ENCODE results near the gene PPM1H.

PPM1H gene

DNA sequence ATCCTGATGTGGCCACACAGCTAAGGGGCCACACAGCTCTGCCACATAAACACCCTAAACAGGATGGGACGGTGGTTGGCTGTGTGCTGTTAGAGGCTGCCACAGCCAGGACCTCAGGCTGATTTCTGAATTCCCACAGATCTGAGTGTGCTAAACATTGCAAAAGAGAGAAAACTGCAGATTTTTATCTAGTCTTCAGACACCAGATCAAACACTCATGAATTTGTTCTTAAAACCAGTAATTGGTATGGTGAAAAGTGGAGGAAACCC, 277.7 kb downstream of the PPM1H start:
- TF ChIP-seq, protein P1, sequence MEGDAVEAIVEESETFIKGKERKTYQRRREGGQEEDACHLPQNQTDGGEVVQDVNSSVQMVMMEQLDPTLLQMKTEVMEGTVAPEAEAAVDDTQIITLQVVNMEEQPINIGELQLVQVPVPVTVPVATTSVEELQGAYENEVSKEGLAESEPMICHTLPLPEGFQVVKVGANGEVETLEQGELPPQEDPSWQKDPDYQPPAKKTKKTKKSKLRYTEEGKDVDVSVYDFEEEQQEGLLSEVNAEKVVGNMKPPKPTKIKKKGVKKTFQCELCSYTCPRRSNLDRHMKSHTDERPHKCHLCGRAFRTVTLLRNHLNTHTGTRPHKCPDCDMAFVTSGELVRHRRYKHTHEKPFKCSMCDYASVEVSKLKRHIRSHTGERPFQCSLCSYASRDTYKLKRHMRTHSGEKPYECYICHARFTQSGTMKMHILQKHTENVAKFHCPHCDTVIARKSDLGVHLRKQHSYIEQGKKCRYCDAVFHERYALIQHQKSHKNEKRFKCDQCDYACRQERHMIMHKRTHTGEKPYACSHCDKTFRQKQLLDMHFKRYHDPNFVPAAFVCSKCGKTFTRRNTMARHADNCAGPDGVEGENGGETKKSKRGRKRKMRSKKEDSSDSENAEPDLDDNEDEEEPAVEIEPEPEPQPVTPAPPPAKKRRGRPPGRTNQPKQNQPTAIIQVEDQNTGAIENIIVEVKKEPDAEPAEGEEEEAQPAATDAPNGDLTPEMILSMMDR (IDR thresholded peaks at IDR 0.05; ENCODE audit: low read length), result no peak
- no peak for TF ChIP-seq EZH2 (IDR thresholded peaks at IDR 0.05; ENCODE audit: borderline replicate concordance, low read length)
- no peaks in the 10 kb centered on the region for H3K27me3 ChIP-seq (ENCODE audit: insufficient read depth, low read length)
- no peak overlapping the region for H3K4me2 ChIP-seq (ENCODE audit: low read length)
- no peak overlapping the region for H2AFZ ChIP-seq (ENCODE audit: low read length)
- H3K36me3 ChIP-seq (ENCODE audit: insufficient read depth, low read length), result no peaks in the 10 kb centered on the region
- H3K4me1 ChIP-seq (ENCODE audit: insufficient read depth, low read length, severe bottlenecking), result no peaks in the 10 kb centered on the region
- H3K27ac ChIP-seq (ENCODE audit: low read depth, low read length, poor library complexity, severe bottlenecking), result no peak overlapping the region
- no peak overlapping the region for H3K9ac ChIP-seq (ENCODE audit: low read length)
- H3F3A ChIP-seq (ENCODE audit: insufficient read depth, low read length), result no peaks in the 10 kb centered on the region
- H3K9me3 ChIP-seq (ENCODE audit: low read length), result no peaks in the 10 kb centered on the region
- H3K4me3 ChIP-seq (ENCODE audit: low read depth, low read length, poor library complexity, severe bottlenecking), result no peak overlapping the region
- H4K20me1 ChIP-seq (ENCODE audit: insufficient read depth, low read length), result no peaks in the 10 kb centered on the region
- H3K9me2 ChIP-seq (ENCODE audit: low read depth, low read length), result no peaks in the 10 kb centered on the region
- no peaks in the 10 kb centered on the region for H3K79me2 ChIP-seq (ENCODE audit: insufficient read depth, low read length)

DNA sequence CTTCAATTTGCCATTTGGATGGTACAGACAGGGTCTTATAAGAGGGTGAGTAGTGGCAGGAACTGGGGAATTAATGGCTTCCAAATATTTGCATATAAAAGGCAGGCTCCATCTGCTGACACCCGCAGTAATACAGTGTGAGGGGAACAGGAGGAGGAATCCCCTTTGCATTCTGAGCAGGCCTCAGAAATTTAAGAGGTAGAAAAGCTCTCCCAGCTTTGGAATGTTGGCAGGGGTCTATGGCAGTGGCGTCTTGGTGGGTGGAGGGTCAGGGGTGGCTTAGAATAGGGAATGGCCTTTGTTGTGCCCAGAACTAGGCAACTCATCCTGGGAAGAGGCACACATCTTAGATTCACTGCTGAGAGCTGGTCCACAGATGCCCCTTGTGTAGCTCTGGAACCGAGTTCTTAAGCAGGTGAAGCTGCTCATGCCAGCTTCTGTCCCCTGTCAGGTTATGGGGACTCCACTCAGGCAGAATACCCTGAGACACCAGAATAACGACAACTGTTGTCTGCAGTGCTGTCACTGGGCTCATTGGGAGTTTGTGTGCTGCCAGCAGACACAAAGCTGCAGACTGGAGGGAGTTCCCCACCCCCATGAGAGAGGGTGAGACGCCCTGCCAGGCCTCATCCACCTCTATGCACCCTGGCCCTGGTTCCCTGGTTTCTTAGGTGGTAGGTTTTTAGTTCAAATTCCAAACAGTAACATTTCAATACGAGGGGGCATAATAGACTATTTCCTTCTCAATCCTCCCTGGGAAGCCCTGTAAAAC, 278.2 kb downstream of the PPM1H start:
- Histone ChIP-seq H3K4me3 (ENCODE audit: low read depth, low read length, poor library complexity, severe bottlenecking) (no peak overlapping the region), H3F3A (ENCODE audit: insufficient read depth, low read length) (no peaks in the 10 kb centered on the region), H3K4me1 (ENCODE audit: insufficient read depth, low read length, severe bottlenecking) (no peaks in the 10 kb centered on the region), H3K9me3 (ENCODE audit: low read length) (no peaks in the 10 kb centered on the region), H3K27me3 (ENCODE audit: insufficient read depth, low read length) (no peaks in the 10 kb centered on the region; the same call in 1 of the 2 replicates), H2AFZ (ENCODE audit: low read length) (no peak overlapping the region), H3K4me2 (ENCODE audit: low read length) (no peak overlapping the region), H3K36me3 (ENCODE audit: insufficient read depth, low read length) (no peaks in the 10 kb centered on the region), H4K20me1 (ENCODE audit: insufficient read depth, low read length) (no peaks in the 10 kb centered on the region), H3K27ac (ENCODE audit: low read depth, low read length, poor library complexity, severe bottlenecking) (no peak overlapping the region), H3K9me2 (ENCODE audit: low read depth, low read length) (no peaks in the 10 kb centered on the region), H3K9ac (ENCODE audit: low read length) (no peak overlapping the region), H3K79me2 (ENCODE audit: insufficient read depth, low read length) (no peaks in the 10 kb centered on the region)
- TF ChIP-seq, protein P1 (IDR thresholded peaks at IDR 0.05; ENCODE audit: low read length), result no peak
- TF ChIP-seq EZH2 (IDR thresholded peaks at IDR 0.05; ENCODE audit: borderline replicate concordance, low read length), result no peak

DNA sequence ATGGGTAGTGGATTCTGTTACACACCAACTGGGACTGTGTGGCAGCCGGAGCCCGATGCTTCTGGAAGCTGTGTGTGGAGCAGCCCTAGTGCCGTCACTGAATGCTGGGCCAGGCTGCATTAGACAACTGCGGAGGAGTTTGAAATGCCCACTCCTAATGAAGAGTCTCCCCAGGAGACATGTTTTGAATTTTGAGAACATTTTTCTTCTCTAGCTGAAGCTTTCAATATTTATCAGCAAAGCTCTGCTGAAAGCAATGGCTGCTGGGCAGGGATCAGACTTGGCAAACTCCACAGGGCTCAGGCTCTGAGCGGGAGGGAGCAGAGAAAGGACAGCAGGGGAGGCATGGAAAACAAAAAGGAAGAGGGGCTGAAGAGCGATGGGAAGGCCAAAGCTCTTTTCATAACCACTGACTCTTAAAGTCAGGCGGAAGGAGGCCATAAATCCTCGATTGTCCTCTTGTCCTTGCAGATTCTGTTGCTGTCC, 279.2 kb downstream of the PPM1H start:
- no peak overlapping the region for H2AFZ ChIP-seq (ENCODE audit: low read length)
- no peak overlapping the region for H3K27ac ChIP-seq (ENCODE audit: low read depth, low read length, poor library complexity, severe bottlenecking)
- no peaks in the 10 kb centered on the region for H3K9me3 ChIP-seq (ENCODE audit: low read length)
- no peak overlapping the region for H3K4me2 ChIP-seq (ENCODE audit: low read length)
- no peaks in the 10 kb centered on the region; the same call in 1 of the 2 replicates for H3K27me3 ChIP-seq (ENCODE audit: insufficient read depth, low read length)
- H3F3A ChIP-seq (ENCODE audit: insufficient read depth, low read length), result no peaks in the 10 kb centered on the region
- H3K79me2 ChIP-seq (ENCODE audit: insufficient read depth, low read length), result no peaks in the 10 kb centered on the region
- H3K9ac ChIP-seq (ENCODE audit: low read length), result no peak overlapping the region
- no peaks in the 10 kb centered on the region for H4K20me1 ChIP-seq (ENCODE audit: insufficient read depth, low read length)
- no peaks in the 10 kb centered on the region for H3K36me3 ChIP-seq (ENCODE audit: insufficient read depth, low read length)
- H3K4me1 ChIP-seq (ENCODE audit: insufficient read depth, low read length, severe bottlenecking), result no peaks in the 10 kb centered on the region
- no peaks in the 10 kb centered on the region for H3K9me2 ChIP-seq (ENCODE audit: low read depth, low read length)
- TF ChIP-seq EZH2 (IDR thresholded peaks at IDR 0.05; ENCODE audit: borderline replicate concordance, low read length), result no peak
- TF ChIP-seq, protein P1 (IDR thresholded peaks at IDR 0.05; ENCODE audit: low read length), result no peak
- no peak overlapping the region for H3K4me3 ChIP-seq (ENCODE audit: low read depth, low read length, poor library complexity, severe bottlenecking)

All from OCI-LY1 (cell line).